Measurements from ENCODE around the gene DVL1. TPM values are rescaled to one million over a fixed set of nuclear protein-coding genes. Genes with fewer than 3 reads are reported as not detected.

Gene DVL1
- total and polyA plus RNA-seq, 9 of the 15 experiments (the other 6 are each of a cell fraction or from before 2014, with no cell fraction given) = 0.62 to 135 (median 24.3) TPM

DNA sequence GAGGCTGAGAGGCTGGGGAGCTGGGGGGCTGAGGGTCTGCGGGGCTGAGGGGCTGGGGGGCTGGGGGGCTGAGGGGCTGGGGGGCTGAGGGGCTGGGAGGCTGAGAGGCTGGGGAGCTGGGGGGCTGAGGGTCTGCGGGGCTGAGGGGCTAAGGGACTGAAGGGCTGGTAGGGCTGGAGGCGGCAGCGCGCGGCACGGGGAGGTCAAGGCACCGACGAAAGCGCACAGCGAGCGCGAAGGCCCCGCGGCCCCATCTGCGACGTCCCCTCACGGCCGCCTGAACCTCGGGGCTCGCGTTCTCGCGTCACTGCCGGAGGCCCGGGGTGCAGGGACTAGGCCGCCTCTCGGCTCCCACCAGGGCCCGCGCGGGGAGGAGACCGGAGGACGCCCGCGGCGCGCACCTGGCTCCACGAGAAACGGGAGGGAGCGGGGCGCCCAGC, 25.1 kb downstream of the DVL1 start (continued):
- TF ChIP-seq MTA3 (IDR thresholded peaks at IDR 0.05; ENCODE audit: borderline replicate concordance) (no peak), NFATC3 (IDR thresholded peaks at IDR 0.05) (no peak), POLR2A (conservative IDR thresholded peaks at IDR 0.05) (no peak), GATA2 (CRISPR knock-in tag; IDR thresholded peaks at IDR 0.05) (no peak), CBFB (CRISPR knock-in tag; IDR thresholded peaks at IDR 0.05) (no peak), STAG1 (CRISPR knock-in tag; IDR thresholded peaks at IDR 0.05; ENCODE audit: borderline replicate concordance) (no peak), MAZ (CRISPR knock-in tag; conservative IDR thresholded peaks at IDR 0.05 in 1 of 2, IDR thresholded peaks at IDR 0.05 in 1 of 2) (peak in 1 of 2 experiments; percentile 45; a peak in 2 of 4 replicates), HNRNPK (IDR thresholded peaks at IDR 0.05; ENCODE audit: low read depth, low read length, poor library complexity, severe bottlenecking) (peak; percentile 85), ZBTB7A (IDR thresholded peaks at IDR 0.05; ENCODE audit: borderline replicate concordance, control insufficient read depth, low read depth, low read length) (peak; percentile 13; the same call in 1 of the 2 replicates), CHD2 (IDR thresholded peaks at IDR 0.05; ENCODE audit: low read depth, low read length) (peak; percentile 59), GTF2E2 (tag; IDR thresholded peaks at IDR 0.05) (no peak), U2AF1 (optimal IDR thresholded peaks at IDR 0.05; ENCODE audit: low read depth, low read length) (peak; percentile 37), ARNT (IDR thresholded peaks at IDR 0.05) (no peak)
- TF ChIP-seq, protein P1, sequence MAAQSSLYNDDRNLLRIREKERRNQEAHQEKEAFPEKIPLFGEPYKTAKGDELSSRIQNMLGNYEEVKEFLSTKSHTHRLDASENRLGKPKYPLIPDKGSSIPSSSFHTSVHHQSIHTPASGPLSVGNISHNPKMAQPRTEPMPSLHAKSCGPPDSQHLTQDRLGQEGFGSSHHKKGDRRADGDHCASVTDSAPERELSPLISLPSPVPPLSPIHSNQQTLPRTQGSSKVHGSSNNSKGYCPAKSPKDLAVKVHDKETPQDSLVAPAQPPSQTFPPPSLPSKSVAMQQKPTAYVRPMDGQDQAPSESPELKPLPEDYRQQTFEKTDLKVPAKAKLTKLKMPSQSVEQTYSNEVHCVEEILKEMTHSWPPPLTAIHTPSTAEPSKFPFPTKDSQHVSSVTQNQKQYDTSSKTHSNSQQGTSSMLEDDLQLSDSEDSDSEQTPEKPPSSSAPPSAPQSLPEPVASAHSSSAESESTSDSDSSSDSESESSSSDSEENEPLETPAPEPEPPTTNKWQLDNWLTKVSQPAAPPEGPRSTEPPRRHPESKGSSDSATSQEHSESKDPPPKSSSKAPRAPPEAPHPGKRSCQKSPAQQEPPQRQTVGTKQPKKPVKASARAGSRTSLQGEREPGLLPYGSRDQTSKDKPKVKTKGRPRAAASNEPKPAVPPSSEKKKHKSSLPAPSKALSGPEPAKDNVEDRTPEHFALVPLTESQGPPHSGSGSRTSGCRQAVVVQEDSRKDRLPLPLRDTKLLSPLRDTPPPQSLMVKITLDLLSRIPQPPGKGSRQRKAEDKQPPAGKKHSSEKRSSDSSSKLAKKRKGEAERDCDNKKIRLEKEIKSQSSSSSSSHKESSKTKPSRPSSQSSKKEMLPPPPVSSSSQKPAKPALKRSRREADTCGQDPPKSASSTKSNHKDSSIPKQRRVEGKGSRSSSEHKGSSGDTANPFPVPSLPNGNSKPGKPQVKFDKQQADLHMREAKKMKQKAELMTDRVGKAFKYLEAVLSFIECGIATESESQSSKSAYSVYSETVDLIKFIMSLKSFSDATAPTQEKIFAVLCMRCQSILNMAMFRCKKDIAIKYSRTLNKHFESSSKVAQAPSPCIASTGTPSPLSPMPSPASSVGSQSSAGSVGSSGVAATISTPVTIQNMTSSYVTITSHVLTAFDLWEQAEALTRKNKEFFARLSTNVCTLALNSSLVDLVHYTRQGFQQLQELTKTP (IDR thresholded peaks at IDR 0.05; ENCODE audit: low read depth in 1 of 2, partially characterized antibody in 2 of 2) = no peak
- TF ChIP-seq, protein P2, sequence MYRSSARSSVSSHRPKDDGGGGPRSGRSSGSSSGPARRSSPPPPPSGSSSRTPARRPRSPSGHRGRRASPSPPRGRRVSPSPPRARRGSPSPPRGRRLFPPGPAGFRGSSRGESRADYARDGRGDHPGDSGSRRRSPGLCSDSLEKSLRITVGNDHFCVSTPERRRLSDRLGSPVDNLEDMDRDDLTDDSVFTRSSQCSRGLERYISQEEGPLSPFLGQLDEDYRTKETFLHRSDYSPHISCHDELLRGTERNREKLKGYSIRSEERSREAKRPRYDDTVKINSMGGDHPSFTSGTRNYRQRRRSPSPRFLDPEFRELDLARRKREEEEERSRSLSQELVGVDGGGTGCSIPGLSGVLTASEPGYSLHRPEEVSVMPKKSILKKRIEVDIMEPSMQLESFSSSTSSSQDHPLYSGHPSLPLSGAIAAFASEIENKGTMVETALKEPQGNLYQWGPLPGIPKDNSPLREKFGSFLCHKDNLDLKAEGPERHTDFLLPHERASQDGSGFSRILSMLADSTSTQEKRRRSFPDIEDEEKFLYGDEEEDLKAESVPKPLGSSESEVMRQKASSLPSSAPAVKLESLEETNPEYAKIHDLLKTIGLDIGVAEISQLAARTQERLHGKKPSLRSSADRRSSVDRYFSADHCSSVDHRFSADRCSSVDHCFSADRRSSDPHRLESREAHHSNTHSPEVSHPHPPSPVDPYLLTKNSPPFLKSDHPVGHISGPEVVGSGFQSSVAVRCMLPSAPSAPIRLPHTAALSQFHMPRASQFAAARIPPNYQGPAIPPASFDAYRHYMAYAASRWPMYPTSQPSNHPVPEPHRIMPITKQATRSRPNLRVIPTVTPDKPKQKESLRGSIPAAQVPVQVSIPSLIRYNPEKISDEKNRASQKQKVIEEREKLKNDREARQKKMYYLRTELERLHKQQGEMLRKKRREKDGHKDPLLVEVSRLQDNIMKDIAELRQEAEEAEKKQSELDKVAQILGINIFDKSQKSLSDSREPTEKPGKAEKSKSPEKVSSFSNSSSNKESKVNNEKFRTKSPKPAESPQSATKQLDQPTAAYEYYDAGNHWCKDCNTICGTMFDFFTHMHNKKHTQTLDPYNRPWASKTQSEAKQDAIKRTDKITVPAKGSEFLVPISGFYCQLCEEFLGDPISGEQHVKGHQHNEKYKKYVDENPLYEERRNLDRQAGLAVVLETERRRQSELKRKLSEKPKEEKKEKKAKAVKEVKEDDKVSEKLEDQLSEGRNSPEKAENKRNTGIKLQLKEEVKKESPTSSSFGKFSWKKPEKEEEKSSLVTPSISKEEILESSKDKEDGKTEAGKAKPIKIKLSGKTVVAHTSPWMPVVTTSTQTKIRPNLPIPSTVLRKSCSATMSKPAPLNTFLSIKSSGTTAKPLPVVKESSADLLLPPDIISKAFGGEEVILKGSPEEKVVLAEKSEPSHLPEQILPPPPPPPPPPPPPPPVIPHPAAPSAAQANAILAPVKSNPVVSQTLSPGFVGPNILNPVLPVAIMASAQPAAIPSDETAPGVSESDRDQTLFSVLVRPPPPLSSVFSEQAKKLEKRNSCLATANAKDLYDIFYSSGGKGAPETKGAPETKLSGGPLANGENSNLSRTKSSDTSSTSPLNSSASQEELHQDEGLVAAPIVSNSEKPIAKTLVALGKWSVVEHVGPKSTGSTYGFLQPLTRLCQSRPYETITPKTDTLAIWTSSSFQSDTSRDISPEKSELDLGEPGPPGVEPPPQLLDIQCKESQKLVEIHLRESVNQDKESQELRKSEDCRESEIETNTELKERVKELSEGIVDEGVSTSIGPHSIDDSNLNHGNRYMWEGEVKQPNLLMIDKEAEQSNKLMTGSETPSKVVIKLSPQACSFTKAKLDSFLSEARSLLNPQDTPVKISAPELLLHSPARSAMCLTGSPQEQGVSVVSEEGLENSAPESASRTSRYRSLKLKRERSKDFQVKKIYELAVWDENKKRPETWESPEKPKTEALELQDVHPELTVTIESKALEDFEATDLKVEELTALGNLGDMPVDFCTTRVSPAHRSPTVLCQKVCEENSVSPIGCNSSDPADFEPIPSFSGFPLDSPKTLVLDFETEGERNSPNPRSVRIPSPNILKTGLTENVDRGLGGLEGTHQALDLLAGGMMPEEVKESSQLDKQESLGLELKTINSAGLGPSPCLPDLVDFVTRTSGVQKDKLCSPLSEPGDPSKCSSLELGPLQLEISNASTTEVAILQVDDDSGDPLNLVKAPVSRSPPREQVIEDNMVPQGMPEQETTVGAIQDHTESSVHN (IDR thresholded peaks at IDR 0.05; ENCODE audit: borderline replicate concordance in 1 of 2, low read depth in 1 of 2) = no peak
- TF ChIP-seq, protein P3, sequence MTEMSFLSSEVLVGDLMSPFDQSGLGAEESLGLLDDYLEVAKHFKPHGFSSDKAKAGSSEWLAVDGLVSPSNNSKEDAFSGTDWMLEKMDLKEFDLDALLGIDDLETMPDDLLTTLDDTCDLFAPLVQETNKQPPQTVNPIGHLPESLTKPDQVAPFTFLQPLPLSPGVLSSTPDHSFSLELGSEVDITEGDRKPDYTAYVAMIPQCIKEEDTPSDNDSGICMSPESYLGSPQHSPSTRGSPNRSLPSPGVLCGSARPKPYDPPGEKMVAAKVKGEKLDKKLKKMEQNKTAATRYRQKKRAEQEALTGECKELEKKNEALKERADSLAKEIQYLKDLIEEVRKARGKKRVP (CRISPR knock-in tag; IDR thresholded peaks at IDR 0.05) = no peak
